Vagina (tissue), 2 donors: Measurements from ENCODE around the gene ALX3.

Experiments used
- CTCF ChIP-seq, 3 experiments: fragments of 450-650 bp in 2 of 3; fragments of 200-600 bp in 1 of 3; sonication (generic) in 1 of 3; IDR thresholded peaks; one replicate each; pipeline ENCODE4 v1.5.1; 2017 to 2019; ENCODE audit warnings: antibody characterized with exemption in 3 of 3, mild to moderate bottlenecking in 2 of 3, moderate library complexity in 2 of 3
- POLR2A ChIP-seq, 2 donors: fragments of 450-650 bp; IDR thresholded peaks; one replicate each; pipeline ENCODE4 v1.6.1; 2017; ENCODE audit warnings: antibody characterized with exemption in 2 of 2, mild to moderate bottlenecking in 2 of 2, moderate library complexity in 2 of 2

GRCh38 chr1:110012100-110012780 lies 58.2 kb downstream of the ALX3 start:
- TF ChIP-seq CTCF (IDR thresholded peaks at IDR 0.05) (no peak), POLR2A (IDR thresholded peaks at IDR 0.05) (no peak)
